Stimulated activated CD8-positive, alpha-beta memory T cell treated with anti-CD3 and anti-CD28 coated beads, Interleukin-7, amount 100 ng/mL, for 4 hours (primary cell): ENCODE results near the gene OPN1SW.

Source experiments
- DNase-seq, 2 donors: peaks; one replicate each; pipeline ENCODE4 v3.0.0-alpha.2; 2020; ENCODE audit warnings: low read depth in 2 of 2

The OPN1SW gene

GRCh38 chr7:128775744-128776474, at the start of gene OPN1SW:
Gene OPN1SW (minus strand): TSS chr7:128775794. CDS start chr7:128775781, 13 bp downstream.
- no peak for DNase-seq

- no peak for DNase-seq
Observed at GRCh38 chr7:128821724-128822123, 46.1 kb upstream of the OPN1SW start.

GRCh38 chr7:128818694-128819093, 43.1 kb upstream of the OPN1SW start:
- DNase-seq: no peak

GRCh38 chr7:128815289-128815942, 39.8 kb upstream of the OPN1SW start:
- DNase-seq: no peak

GRCh38 chr7:128814499-128814898, 38.9 kb upstream of the OPN1SW start:
- DNase-seq: no peak

GRCh38 chr7:128812514-128813168, 37.0 kb upstream of the OPN1SW start:
- DNase-seq: no peak

- DNase-seq: no peak
Observed at GRCh38 chr7:128811631-128812430, 36.2 kb upstream of the OPN1SW start.

GRCh38 chr7:128810997-128811396, 35.4 kb upstream of the OPN1SW start:
- no peak for DNase-seq

GRCh38 chr7:128810473-128810872, 34.9 kb upstream of the OPN1SW start:
- no peak for DNase-seq

- DNase-seq: no peak
Observed at GRCh38 chr7:128809363-128809762, 33.8 kb upstream of the OPN1SW start.

GRCh38 chr7:128807191-128807590, 31.6 kb upstream of the OPN1SW start:
- DNase-seq: no peak

- DNase-seq: no peak
Observed at GRCh38 chr7:128805225-128805624, 29.6 kb upstream of the OPN1SW start.

GRCh38 chr7:128804484-128804883, 28.9 kb upstream of the OPN1SW start:
- DNase-seq: no peak

GRCh38 chr7:128801667-128802418, 26.2 kb upstream of the OPN1SW start:
- DNase-seq: no peak

GRCh38 chr7:128801003-128801402, 25.4 kb upstream of the OPN1SW start:
- DNase-seq: no peak

GRCh38 chr7:128800567-128800966, 25.0 kb upstream of the OPN1SW start:
- no peak for DNase-seq

GRCh38 chr7:128799451-128799850, 23.9 kb upstream of the OPN1SW start:
- DNase-seq: no peak

- no peak for DNase-seq
Observed at GRCh38 chr7:128796327-128796726, 20.7 kb upstream of the OPN1SW start.

GRCh38 chr7:128795129-128795528, 19.5 kb upstream of the OPN1SW start:
- DNase-seq: no peak

- DNase-seq: no peak
Observed at GRCh38 chr7:128794436-128794835, 18.8 kb upstream of the OPN1SW start.

GRCh38 chr7:128794020-128794419, 18.4 kb upstream of the OPN1SW start:
- no peak for DNase-seq
